ENCODE results near the gene KCNJ6. TPM values are rescaled to one million over a fixed set of nuclear protein-coding genes. Genes with fewer than 3 reads are reported as not detected.
A peak's percentile ranks its signal among the peaks of the same experiment; 100 is the strongest.

KCNJ6 gene
- total RNA-seq, 4 donors from 2014 or later, result 0.08 to 0.40 TPM; not detected in 2

DNA sequence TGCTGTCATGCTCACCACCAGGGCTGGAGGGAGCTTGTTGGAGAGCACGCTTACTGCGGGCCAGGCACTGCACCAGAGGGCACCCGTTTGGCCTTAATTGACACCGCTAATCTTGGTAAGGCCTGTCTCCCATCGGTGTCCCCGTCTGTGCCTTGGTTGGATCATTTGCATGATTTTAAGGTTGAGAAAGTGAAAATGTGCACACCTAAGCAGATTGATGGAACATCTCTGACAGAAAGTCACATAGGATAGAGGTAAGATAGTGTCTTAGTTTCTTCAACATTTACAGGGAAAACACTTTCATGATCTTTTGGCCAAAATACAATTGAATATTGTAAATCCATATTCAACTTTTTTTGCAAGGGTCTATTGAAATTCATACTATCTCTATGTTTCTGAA is 255.5 kb downstream of the KCNJ6 start:
- H3K9me3 ChIP-seq, result no peaks in the 10 kb centered on the region
- H3K4me1 ChIP-seq, result peaks cover 10 to 44% (median 18%) of the 10 kb centered on the region in 3 donors
- 90 to 92% methylated on average over 2 to 4 of the region's 6 CpGs for WGBS, 2 donors (ENCODE audit: low coverage in 1 of 2)
- no peak for ATAC-seq
- H3K36me3 ChIP-seq, result no peaks in the 10 kb centered on the region
- no peak for TF ChIP-seq POLR2A (IDR thresholded peaks at IDR 0.05)
- no peak for TF ChIP-seq POLR2AphosphoS5 (IDR thresholded peaks at IDR 0.05)
- no peak for TF ChIP-seq EP300 (IDR thresholded peaks at IDR 0.05)
- TF ChIP-seq, protein P1, sequence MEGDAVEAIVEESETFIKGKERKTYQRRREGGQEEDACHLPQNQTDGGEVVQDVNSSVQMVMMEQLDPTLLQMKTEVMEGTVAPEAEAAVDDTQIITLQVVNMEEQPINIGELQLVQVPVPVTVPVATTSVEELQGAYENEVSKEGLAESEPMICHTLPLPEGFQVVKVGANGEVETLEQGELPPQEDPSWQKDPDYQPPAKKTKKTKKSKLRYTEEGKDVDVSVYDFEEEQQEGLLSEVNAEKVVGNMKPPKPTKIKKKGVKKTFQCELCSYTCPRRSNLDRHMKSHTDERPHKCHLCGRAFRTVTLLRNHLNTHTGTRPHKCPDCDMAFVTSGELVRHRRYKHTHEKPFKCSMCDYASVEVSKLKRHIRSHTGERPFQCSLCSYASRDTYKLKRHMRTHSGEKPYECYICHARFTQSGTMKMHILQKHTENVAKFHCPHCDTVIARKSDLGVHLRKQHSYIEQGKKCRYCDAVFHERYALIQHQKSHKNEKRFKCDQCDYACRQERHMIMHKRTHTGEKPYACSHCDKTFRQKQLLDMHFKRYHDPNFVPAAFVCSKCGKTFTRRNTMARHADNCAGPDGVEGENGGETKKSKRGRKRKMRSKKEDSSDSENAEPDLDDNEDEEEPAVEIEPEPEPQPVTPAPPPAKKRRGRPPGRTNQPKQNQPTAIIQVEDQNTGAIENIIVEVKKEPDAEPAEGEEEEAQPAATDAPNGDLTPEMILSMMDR (IDR thresholded peaks at IDR 0.05), result no peak
- H3K4me3 ChIP-seq, result no peak overlapping the region
- H3K27me3 ChIP-seq, result no peaks in the 10 kb centered on the region
- H3K27ac ChIP-seq, result no peak overlapping the region

DNA sequence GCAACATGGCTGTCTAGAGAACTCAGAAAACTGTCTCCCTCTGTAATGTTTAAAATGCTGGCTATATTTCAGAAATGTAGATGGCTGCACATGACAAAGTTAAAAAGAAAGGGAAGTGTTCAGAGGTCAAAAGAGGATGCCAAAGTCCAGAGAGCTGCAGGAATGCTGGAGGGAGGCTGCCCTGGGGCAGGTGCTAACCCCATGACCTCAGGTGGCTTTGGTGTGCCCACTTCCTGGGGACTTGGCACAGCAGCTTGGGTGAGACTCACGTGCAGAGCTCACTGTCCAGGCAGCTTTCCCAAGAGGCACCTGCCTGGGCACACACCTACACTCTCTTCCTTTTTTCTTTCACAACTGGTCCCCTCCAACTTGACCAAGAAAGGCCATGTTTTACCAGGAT is 256.4 kb downstream of the KCNJ6 start:
- 40% methylated on average over 1 of the region's 1 CpG; no CpG with 5 or more reads in 1 of the 2 donors for WGBS, 2 donors (ENCODE audit: low coverage in 1 of 2)
- no peaks in the 10 kb centered on the region for H3K36me3 ChIP-seq
- peak overlapping the region in 3 of 4 donors; percentile 85 to 89 (median 85) for H3K27ac ChIP-seq
- ATAC-seq, result no peak
- no peaks in the 10 kb centered on the region for H3K27me3 ChIP-seq
- peaks cover 10 to 35% (median 18%) of the 10 kb centered on the region in 3 donors for H3K4me1 ChIP-seq
- no peak for TF ChIP-seq POLR2A (IDR thresholded peaks at IDR 0.05)
- TF ChIP-seq, protein P1 (IDR thresholded peaks at IDR 0.05), result no peak
- no peak for TF ChIP-seq POLR2AphosphoS5 (IDR thresholded peaks at IDR 0.05)
- no peak for TF ChIP-seq EP300 (IDR thresholded peaks at IDR 0.05)
- H3K9me3 ChIP-seq, result no peaks in the 10 kb centered on the region
- no peak overlapping the region for H3K4me3 ChIP-seq

DNA sequence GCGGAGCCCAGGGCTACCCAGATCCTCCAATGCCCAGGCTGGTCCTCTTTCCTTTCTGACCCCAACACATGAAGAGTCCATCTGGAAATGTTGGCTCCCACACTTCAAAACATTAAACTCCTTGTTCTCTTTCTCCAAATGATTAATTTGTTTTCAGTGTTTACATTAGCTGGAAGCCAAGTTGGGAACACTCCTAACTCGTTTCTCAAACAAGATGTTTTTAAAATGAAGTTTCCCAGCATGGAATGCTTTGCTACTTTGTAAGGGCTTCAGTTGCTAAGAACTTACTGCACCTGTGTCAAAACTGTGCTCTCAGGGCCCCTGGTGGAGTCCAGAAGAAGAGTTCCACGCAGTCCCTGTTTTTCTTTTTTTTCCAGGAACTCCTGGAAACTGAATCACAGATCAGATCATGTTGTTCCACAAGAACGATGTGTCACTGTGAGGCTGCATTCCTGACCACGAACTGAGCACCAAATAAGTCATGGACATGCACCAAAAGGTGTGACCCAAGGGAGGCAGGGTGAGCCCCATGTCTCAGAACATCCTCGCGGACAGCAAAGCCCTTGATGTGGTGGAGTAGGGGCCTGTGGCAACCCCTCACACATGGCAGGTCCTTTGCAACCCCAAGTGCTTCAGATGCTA is 257.3 kb downstream of the KCNJ6 start:
- H3K4me3 ChIP-seq, result no peak overlapping the region
- WGBS, 2 donors (ENCODE audit: low coverage in 1 of 2), result 26 to 35% methylated on average over 3 to 5 of the region's 7 CpGs
- H3K9me3 ChIP-seq, result no peaks in the 10 kb centered on the region

DNA sequence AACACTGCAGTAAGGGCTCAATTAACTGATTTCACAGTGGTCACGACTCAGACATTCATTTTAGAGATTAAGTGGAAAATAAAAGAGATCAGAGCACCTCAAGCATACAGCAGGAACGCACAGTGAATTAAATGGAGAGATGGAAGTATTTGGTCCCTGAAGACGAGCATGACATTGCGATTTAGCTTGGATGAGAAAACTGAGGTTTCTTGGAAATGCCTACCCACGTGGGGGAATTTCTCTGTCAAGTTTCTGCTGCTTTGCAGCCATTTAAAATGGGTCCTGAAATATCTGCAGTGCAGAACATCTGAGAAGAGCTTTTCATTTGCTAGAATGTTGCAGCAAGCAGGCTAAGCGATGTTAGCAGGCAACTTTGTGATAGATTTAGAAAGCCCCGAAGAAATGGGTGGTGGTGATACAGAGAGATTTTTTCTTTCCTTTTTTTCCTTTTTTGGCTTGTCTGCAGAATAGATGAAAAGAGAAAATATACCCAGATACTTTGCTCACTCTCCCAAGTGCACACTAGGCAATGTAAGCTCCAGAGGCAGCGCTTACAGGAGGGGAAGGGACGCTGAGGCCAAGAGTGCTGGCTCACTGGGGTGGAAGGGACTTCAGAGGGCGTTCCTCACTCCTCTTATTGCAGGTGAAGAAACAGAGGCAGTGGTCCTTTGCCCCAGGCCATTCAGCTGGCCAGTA is 258.0 kb downstream of the KCNJ6 start:
- Histone ChIP-seq H3K4me1 (peaks cover 10 to 35% (median 18%) of the 10 kb centered on the region in 3 donors), H3K27me3 (no peaks in the 10 kb centered on the region), H3K9me3 (no peaks in the 10 kb centered on the region), H3K27ac (peak overlapping the region; percentile 45 to 89 (median 85)), H3K36me3 (no peaks in the 10 kb centered on the region), H3K4me3 (no peak overlapping the region)
- peak; percentile 15 for ATAC-seq
- TF ChIP-seq, protein P1 (IDR thresholded peaks at IDR 0.05), result no peak
- TF ChIP-seq POLR2AphosphoS5 (IDR thresholded peaks at IDR 0.05) (no peak), EP300 (IDR thresholded peaks at IDR 0.05) (no peak), POLR2A (IDR thresholded peaks at IDR 0.05) (no peak)
- 24 to 46% methylated on average over 7 to 10 of the region's 10 CpGs for WGBS, 2 donors (ENCODE audit: low coverage in 1 of 2)

More for the DNA sequence above, 257.3 kb downstream of the KCNJ6 start:
- TF ChIP-seq POLR2A (IDR thresholded peaks at IDR 0.05) (no peak), EP300 (IDR thresholded peaks at IDR 0.05) (no peak), POLR2AphosphoS5 (IDR thresholded peaks at IDR 0.05) (peak; percentile 97)
- TF ChIP-seq, protein P1 (IDR thresholded peaks at IDR 0.05), result peak in 3 of 4 experiments; percentile 41 to 74 (median 45)
- peak; percentile 95 for ATAC-seq
- peaks cover 10 to 35% (median 18%) of the 10 kb centered on the region in 3 donors for H3K4me1 ChIP-seq
- peak overlapping the region; percentile 68 to 89 (median 85) for H3K27ac ChIP-seq
- H3K36me3 ChIP-seq, result no peaks in the 10 kb centered on the region
- no peaks in the 10 kb centered on the region for H3K27me3 ChIP-seq
